C4-2B (cell line): Measurements from ENCODE around the gene PRAMEF33.
"Not testable (repeated sequence)": the region's sequence is repeated elsewhere in the genome, so short reads cannot be mapped to it uniquely, and the experiment has no call there.

Experiments
- CTCF ChIP-seq: fragments of 450-650 bp; conservative IDR thresholded peaks from 2 replicates; pipeline ENCODE4 v1.5.1; 2017; ENCODE audit warnings: mild to moderate bottlenecking
- ZFX ChIP-seq: fragments of 450-650 bp; IDR thresholded peaks from 2 replicates; pipeline ENCODE4 v1.6.1; 2017

- not testable (repeated sequence) for TF ChIP-seq CTCF, ZFX
Observed at GRCh38 chr1:13277016-13277415, 26.3 kb upstream of the PRAMEF33 start.
